ENCODE data around the gene BCL2. TPM values are rescaled to one million over a fixed set of nuclear protein-coding genes. Genes with fewer than 3 reads are reported as not detected.

BCL2 gene
- total RNA-seq, 1 donor from 2014 or later, result 17.3 TPM

DNA sequence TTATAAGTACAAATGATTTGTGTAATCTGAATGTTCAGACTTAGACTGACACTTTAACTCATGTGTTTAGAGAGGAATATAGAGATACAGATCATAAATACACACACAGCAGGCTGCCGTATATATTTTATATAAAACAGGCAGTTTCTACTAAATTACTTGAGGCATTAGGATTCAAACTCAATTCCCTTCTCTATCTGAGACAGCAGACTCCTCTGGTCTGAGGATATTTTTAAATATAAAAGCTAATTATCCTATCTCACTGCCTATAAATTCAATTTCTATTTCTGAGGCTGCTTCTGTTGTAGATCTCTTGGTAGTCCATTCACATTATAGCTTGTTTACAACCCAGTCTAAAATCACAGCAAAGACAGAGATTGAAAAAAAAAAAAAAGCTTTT lies 46.9 kb downstream of the BCL2 start:
- Histone ChIP-seq H3K27ac (peak overlapping the region; percentile 17), H3K4me1 (peaks cover 10% of the 10 kb centered on the region), H3K9me3 (no peaks in the 10 kb centered on the region), H3K4me3 (no peak overlapping the region), H3K36me3 (no peaks in the 10 kb centered on the region), H3K27me3 (no peaks in the 10 kb centered on the region)
- ATAC-seq (no peak), DNase-seq (no peak)
- no peak for TF ChIP-seq CTCF (IDR thresholded peaks at IDR 0.05)
- intact Hi-C loops (cut with DNase I), result no loop called here

- intact Hi-C loops (cut with DNase I), result no loop called here
- no peaks in the 10 kb centered on the region for H3K9me3 ChIP-seq
- peaks cover 16% of the 10 kb centered on the region for H3K4me1 ChIP-seq
- no peak for TF ChIP-seq CTCF (IDR thresholded peaks at IDR 0.05)
- H3K27ac ChIP-seq, result peak overlapping the region; percentile 32
- no peaks in the 10 kb centered on the region for H3K27me3 ChIP-seq
- peak; percentile 68 for ATAC-seq
- DNase-seq, result no peak
- no peak overlapping the region for H3K4me3 ChIP-seq
- H3K36me3 ChIP-seq, result no peaks in the 10 kb centered on the region
Measured at GRCh38 chr18:63271881-63272299, 47.7 kb downstream of the BCL2 start.

- intact Hi-C loops (cut with DNase I), result no loop called here
- Histone ChIP-seq H3K27me3 (no peaks in the 10 kb centered on the region), H3K4me1 (peaks cover 20% of the 10 kb centered on the region), H3K9me3 (no peaks in the 10 kb centered on the region), H3K36me3 (no peaks in the 10 kb centered on the region), H3K27ac (no peak overlapping the region), H3K4me3 (no peak overlapping the region)
- no peak for TF ChIP-seq CTCF (IDR thresholded peaks at IDR 0.05)
- ATAC-seq, result no peak
- no peak for DNase-seq
Measured at GRCh38 chr18:63271148-63271547, 48.4 kb downstream of the BCL2 start.

DNA sequence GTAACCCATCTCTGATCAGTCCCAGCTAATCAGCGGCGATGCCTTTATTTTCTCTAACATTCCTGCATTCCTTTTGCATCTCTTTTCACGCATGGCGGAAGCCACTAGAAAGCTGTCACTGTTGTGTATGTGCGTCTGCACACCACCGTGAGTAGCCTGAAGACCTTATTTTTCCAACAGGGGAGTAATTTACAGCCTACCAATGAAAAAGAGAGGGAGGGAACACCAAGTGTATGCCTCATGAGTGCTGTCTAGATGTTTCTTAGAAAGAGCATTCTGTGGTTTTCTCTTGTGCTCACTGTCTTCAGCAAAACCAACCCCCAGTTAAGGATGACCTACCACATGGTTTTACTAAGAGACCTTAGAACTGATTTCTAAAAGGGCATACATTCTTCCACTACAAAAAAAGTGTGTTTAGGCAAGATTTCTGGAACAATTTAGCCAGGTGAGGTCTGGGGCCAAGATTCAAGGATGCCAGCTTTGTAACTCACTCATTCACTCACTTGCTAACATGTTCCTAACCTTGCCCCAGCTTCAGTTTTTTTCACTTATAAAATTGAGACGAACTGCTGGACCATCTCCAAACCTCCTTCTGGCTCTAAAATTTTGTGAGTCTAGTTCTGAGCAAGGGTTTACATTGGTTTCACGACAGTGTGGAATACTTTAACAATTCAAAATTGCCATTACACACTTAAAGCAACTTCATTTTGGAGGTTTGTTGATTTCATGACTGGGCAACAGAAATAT lies 51.4 kb downstream of the BCL2 start:
- H3K4me1 ChIP-seq, result peaks cover 23% of the 10 kb centered on the region
- no peaks in the 10 kb centered on the region for H3K27me3 ChIP-seq
- TF ChIP-seq CTCF (IDR thresholded peaks at IDR 0.05), result no peak
- H3K9me3 ChIP-seq, result no peaks in the 10 kb centered on the region
- H3K27ac ChIP-seq, result no peak overlapping the region
- H3K4me3 ChIP-seq, result no peak overlapping the region
- DNase-seq, result no peak
- no peaks in the 10 kb centered on the region for H3K36me3 ChIP-seq
- intact Hi-C loops (cut with DNase I), result no loop called here
- no peak for ATAC-seq

GRCh38 chr18:63266888-63267790 lies 52.4 kb downstream of the BCL2 start:
- ATAC-seq, result peak; percentile 56

More at GRCh38 chr18:63266888-63267790, 52.4 kb downstream of the BCL2 start:
- Histone ChIP-seq H3K36me3 (no peaks in the 10 kb centered on the region), H3K27ac (no peak overlapping the region), H3K4me3 (no peak overlapping the region), H3K9me3 (no peaks in the 10 kb centered on the region), H3K4me1 (peaks cover 28% of the 10 kb centered on the region), H3K27me3 (no peaks in the 10 kb centered on the region)
- TF ChIP-seq CTCF (IDR thresholded peaks at IDR 0.05), result no peak
- no peak for DNase-seq
- intact Hi-C loops (cut with DNase I), result no loop called here
